Gastroesophageal sphincter (tissue), 3 donors: Measurements from ENCODE around the gene NBAS.

Experiments used
- CTCF ChIP-seq, 4 experiments: fragments of 200-600 bp in 2 of 4; fragments of 450-650 bp in 2 of 4; sonication (generic) in 1 of 4; IDR thresholded peaks; one replicate each; pipeline ENCODE4 v1.5.1; 2017 to 2019; ENCODE audit warnings: antibody characterized with exemption in 4 of 4, mild to moderate bottlenecking in 2 of 4, moderate library complexity in 2 of 4
- POLR2A ChIP-seq, 2 donors: fragments of 450-650 bp; IDR thresholded peaks; one replicate each; pipeline ENCODE4 v1.6.1; 2017; ENCODE audit warnings: antibody characterized with exemption in 2 of 2, mild to moderate bottlenecking in 2 of 2, moderate library complexity in 1 of 2
- POLR2AphosphoS5 ChIP-seq: sonication (generic); formaldehyde crosslinking; IDR thresholded peaks from one replicate; pipeline ENCODE4 v1.6.1; 2017; ENCODE audit warnings: antibody characterized with exemption

- TF ChIP-seq POLR2A (IDR thresholded peaks at IDR 0.05) (no peak), CTCF (IDR thresholded peaks at IDR 0.05) (no peak), POLR2AphosphoS5 (no peak)
Measured at GRCh38 chr2:15293262-15293937, 267.7 kb downstream of the NBAS start.
